Measurements from ENCODE around the gene REXO2. TPM values are rescaled to one million over a fixed set of nuclear protein-coding genes. Genes with fewer than 3 reads are reported as not detected.
A peak's percentile ranks its signal among the peaks of the same experiment; 100 is the strongest.

REXO2 gene
- total and polyA plus RNA-seq, 2 of the 13 experiments (the other 11 are each of a cell fraction or from before 2014, with no cell fraction given) = 95.6 to 104 TPM

DNA sequence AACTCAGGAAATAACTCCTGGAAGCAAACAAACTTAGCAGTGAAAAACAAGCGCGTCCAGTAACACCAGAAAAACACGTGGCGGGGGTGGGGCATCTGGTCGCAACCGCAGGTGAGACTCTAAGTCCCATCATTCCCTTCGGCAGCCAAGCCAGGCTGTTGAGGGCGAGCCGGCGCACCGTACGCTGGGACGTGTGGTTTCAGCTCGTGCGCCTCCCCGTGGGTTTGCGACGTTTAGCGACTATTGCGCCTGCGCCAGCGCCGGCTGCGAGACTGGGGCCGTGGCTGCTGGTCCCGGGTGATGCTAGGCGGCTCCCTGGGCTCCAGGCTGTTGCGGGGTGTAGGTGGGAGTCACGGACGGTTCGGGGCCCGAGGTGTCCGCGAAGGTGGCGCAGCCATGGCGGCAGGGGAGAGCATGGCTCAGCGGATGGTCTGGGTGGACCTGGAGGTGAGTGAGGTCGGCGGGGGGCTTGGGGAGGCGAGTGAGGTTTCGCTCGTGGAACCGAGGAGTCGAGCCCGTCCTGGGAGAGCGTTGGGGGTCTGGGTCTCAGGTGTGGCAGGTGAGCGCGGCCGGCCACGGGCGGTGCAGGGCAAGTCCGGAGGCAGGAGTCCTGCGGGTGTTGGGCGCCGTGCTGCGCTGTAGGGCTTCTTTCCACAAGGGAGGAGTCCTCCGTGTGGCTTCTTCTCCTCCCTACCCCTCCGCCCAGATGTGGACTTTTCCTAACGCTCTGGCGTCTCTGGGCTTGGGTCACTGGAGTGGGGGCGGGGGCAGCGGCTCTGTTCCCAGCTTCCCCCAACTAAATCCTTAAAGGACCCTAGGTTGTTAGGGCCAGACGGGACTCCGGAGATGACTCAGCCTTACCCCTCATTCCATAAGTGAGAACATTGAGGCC lies at the start of gene REXO2 (continued):
- TF ChIP-seq NFYB (CRISPR knock-in tag; IDR thresholded peaks at IDR 0.05) (no peak), AHR (CRISPR knock-in tag; IDR thresholded peaks at IDR 0.05) (no peak), ZNF547 (CRISPR knock-in tag; IDR thresholded peaks at IDR 0.05) (0 out of 2 replicates have a peak, but pooled peaks have one; percentile 53), KLF12 (CRISPR knock-in tag; IDR thresholded peaks at IDR 0.05; ENCODE audit: borderline replicate concordance) (peak; percentile 63; the same call in 1 of the 2 replicates), ZNF572 (CRISPR knock-in tag; IDR thresholded peaks at IDR 0.05) (peak; percentile 85; the same call in 1 of the 2 replicates), THAP11 (CRISPR knock-in tag; IDR thresholded peaks at IDR 0.05) (peak; percentile 98), SOX13 (IDR thresholded peaks at IDR 0.05) (no peak), SOX13 (CRISPR knock-in tag; conservative IDR thresholded peaks at IDR 0.05 in 1 of 2, IDR thresholded peaks at IDR 0.05 in 1 of 2) (peak in 1 of 2 experiments; percentile 40; a peak in 2 of 4 replicates), ZNF10 (CRISPR knock-in tag; IDR thresholded peaks at IDR 0.05; ENCODE audit: borderline replicate concordance, low read depth) (no peak), PITX1 (CRISPR knock-in tag; IDR thresholded peaks at IDR 0.05) (no peak), HOXA9 (CRISPR knock-in tag; IDR thresholded peaks at IDR 0.05; ENCODE audit: borderline replicate concordance) (no peak), REXO4 (CRISPR knock-in tag; IDR thresholded peaks at IDR 0.05; ENCODE audit: borderline replicate concordance) (no peak), STAG1 (CRISPR knock-in tag; IDR thresholded peaks at IDR 0.05) (no peak), ZNF263 (CRISPR knock-in tag; IDR thresholded peaks at IDR 0.05) (peak; percentile 86), ZNF24 (IDR thresholded peaks at IDR 0.05) (no peak), RFX1 (IDR thresholded peaks at IDR 0.05) (no peak), ARHGAP35 (CRISPR knock-in tag; IDR thresholded peaks at IDR 0.05; ENCODE audit: borderline replicate concordance) (0 out of 2 replicates have a peak, but pooled peaks have one; percentile 59), HDAC1 (CRISPR knock-in tag; IDR thresholded peaks at IDR 0.05) (peak; percentile 82), GLI4 (CRISPR knock-in tag; IDR thresholded peaks at IDR 0.05; ENCODE audit: borderline replicate concordance) (no peak), ZBTB20 (CRISPR knock-in tag; IDR thresholded peaks at IDR 0.05; ENCODE audit: borderline replicate concordance, low read depth) (0 out of 2 replicates have a peak, but pooled peaks have one; percentile 15), MIXL1 (CRISPR knock-in tag; IDR thresholded peaks at IDR 0.05) (no peak), ZZZ3 (CRISPR knock-in tag; IDR thresholded peaks at IDR 0.05; ENCODE audit: borderline replicate concordance) (no peak)
- TF ChIP-seq, protein P1, sequence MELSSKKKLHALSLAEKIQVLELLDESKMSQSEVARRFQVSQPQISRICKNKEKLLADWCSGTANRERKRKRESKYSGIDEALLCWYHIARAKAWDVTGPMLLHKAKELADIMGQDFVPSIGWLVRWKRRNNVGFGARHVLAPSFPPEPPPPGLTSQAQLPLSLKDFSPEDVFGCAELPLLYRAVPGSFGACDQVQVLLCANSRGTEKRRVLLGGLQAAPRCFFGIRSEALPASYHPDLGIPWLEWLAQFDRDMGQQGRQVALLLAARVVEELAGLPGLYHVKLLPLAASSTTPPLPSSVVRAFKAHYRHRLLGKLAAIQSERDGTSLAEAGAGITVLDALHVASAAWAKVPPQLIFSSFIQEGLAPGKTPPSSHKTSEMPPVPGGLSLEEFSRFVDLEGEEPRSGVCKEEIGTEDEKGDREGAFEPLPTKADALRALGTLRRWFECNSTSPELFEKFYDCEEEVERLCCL (CRISPR knock-in tag; IDR thresholded peaks at IDR 0.05; ENCODE audit: borderline replicate concordance) = no peak
- TF ChIP-seq, protein P2, sequence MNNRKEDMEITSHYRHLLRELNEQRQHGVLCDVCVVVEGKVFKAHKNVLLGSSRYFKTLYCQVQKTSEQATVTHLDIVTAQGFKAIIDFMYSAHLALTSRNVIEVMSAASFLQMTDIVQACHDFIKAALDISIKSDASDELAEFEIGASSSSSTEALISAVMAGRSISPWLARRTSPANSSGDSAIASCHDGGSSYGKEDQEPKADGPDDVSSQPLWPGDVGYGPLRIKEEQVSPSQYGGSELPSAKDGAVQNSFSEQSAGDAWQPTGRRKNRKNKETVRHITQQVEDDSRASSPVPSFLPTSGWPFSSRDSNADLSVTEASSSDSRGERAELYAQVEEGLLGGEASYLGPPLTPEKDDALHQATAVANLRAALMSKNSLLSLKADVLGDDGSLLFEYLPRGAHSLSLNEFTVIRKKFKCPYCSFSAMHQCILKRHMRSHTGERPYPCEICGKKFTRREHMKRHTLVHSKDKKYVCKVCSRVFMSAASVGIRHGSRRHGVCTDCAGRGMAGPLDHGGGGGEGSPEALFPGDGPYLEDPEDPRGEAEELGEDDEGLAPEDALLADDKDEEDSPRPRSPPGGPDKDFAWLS (CRISPR knock-in tag; IDR thresholded peaks at IDR 0.05; ENCODE audit: borderline replicate concordance) = no peak
- TF ChIP-seq, protein P3, sequence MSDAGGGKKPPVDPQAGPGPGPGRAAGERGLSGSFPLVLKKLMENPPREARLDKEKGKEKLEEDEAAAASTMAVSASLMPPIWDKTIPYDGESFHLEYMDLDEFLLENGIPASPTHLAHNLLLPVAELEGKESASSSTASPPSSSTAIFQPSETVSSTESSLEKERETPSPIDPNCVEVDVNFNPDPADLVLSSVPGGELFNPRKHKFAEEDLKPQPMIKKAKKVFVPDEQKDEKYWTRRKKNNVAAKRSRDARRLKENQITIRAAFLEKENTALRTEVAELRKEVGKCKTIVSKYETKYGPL (CRISPR knock-in tag; IDR thresholded peaks at IDR 0.05) = 0 out of 2 replicates have a peak, but pooled peaks have one; percentile 16
- TF ChIP-seq, protein P4, sequence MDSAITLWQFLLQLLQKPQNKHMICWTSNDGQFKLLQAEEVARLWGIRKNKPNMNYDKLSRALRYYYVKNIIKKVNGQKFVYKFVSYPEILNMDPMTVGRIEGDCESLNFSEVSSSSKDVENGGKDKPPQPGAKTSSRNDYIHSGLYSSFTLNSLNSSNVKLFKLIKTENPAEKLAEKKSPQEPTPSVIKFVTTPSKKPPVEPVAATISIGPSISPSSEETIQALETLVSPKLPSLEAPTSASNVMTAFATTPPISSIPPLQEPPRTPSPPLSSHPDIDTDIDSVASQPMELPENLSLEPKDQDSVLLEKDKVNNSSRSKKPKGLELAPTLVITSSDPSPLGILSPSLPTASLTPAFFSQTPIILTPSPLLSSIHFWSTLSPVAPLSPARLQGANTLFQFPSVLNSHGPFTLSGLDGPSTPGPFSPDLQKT (CRISPR knock-in tag; IDR thresholded peaks at IDR 0.05; ENCODE audit: borderline replicate concordance) = no peak

All from HepG2 (cell line).